Activated CD8-positive, alpha-beta memory T cell treated with anti-CD3 and anti-CD28 coated beads, Interleukin-2, amount 50 U/mL, for 1 hour (primary cell): Measurements from ENCODE around the gene TCHP.

Source experiments
- DNase-seq: peaks from one replicate; pipeline ENCODE4 v3.0.0-alpha.2; 2020; ENCODE audit errors: extremely low read depth

The TCHP gene

DNA sequence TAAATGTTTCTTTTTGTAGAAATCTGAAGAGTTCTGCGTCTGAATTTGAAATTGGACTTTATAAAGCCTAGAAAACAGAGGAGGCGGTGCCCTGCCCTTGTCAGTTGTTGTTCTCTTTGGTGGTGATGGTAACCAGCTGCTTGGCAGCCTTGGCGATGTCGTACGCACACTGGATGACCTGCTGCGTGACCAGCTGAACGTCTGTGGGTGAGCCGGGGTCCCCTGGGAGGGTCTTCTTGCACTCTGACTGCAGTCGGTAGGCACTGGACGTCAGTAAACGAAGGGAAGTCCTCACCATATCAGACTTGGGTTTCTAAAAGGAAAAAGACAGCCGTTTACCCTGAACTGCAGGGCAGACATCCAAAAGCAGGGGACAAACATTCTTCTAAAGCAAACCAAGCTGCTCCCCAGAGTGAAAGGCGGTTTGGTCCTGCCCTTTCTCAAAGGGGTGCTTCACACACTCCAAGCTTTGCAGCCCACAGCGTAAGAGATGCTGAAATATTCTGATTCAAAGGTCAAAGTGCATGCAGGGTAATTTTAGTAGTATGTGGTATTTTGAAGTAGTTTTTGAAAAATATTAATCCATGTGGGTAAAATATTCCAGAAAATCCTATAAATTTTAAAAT is 32.9 kb downstream of the TCHP start:
- no peak for DNase-seq

DNA sequence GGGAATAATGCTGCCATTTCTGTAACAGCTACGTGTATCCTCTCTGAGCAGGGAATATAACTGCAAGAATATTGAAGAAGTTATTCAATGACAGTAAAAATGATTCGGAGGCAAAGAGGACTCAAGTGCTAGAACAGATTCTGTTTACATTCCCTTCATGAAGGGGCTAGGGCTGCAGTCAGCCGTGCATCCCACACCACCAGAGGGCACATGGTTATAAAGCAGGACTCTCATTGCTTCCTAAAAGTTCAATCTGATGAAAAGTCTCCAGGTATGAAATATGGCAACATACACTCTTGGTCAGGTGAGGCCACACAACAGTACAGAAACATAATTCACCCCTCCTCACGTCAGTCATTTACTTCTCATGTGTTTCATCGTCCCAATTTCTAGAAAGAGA is 34.0 kb downstream of the TCHP start:
- DNase-seq = no peak

DNA sequence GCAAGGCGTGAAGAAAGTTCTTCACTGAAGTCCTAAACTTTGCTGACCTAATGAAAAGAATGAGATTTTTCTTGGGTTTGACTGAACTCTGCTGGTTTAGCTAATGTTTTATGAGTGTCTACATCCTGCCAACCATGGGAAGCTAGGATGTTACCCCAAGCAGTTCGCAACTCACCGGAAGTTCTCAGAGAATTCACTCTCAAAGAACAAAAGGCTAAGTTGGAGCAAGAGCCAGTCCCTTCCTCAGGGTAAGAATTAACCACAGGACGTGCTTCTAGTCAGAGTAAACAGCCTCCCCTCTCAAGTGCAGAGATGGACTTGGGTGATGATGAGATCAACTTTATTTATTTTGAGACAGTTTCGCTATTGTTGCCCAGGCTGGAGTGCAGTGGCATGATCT is 37.3 kb downstream of the TCHP start:
- no peak for DNase-seq

DNA sequence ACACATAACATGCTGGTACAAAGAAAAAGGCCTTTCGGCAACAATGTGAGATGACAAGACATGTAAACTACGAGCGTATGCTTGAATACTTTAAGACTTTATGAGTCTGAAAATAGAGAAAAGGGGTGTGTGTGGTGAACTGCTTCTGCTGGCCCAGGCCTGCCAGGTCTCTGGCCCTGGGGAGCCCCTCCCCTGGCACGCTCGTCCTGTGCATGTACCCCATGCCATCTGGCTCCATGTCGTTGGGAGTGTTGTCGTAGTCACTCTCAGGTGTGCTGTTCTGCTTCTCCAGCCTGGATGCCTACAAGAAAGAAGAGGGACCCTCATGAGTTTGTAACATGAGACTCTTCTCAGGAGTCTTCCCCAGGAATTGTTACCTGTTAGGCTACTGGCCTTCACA is 38.9 kb downstream of the TCHP start:
- DNase-seq = no peak

DNA sequence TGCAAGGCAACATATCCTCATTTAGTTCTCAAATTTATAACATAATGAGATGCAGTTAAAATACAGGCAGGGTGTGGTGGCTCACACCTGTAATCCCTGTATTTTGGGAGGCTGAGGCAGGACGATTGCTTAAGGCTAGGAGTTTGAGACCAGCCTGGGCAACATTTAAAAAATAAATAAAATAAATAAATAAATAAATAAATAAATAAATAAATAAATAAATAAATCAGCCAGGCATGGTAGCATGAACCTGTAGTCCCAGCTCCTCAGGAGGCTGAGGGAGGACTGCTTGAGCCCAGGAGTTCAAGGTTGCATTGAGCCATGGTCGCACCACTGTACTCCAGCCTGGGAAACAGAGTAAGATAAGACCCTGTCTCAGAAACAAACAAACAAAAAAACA is 39.4 kb downstream of the TCHP start:
- no peak for DNase-seq

DNA sequence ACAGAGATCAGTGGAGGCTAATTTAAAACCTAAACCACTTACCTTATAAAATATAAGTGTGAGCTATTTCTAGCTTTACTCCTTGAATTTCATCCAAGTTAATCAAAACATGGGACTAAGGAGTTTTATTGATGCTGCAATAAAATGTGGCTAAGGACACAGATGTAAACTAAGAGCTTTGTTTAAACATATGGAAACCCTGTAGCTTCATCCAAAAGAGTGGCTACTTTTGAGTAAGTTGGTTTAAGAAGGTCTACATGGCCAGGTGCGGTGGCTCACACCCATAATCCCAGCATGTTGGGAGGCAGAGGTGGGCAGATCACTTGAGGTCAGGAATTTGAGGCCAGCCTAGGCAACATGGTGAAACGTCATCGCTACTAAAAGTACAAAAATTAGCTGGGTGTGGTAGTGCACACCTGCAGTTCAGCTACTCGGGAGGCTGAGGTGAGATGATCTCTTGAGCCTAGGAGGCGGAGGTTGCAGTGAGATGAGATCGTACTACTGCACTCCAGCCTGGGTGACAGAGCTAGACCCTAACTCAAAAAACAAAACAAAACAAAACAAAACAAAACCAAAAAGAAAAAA is 40.4 kb downstream of the TCHP start:
- no peak for DNase-seq

DNA sequence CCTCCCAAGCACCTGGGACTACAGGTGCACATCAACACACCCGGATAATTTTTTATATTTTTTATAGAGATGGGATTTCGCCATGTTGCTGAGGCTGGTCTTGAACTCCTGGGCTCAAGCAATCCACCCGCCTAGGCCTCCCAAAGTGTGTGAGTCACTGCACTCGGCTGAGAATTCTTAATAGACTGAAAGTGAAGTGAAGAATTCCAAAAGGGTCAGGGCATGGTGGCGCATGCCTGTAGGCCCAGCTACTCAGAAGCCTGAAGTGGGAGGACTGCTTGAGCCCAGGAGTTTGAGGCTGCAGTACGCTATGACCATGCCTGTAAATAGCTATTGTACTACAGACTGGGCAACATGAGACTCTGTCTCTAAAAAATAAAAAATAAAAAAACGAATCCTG is 43.7 kb downstream of the TCHP start:
- no peak for DNase-seq

DNA sequence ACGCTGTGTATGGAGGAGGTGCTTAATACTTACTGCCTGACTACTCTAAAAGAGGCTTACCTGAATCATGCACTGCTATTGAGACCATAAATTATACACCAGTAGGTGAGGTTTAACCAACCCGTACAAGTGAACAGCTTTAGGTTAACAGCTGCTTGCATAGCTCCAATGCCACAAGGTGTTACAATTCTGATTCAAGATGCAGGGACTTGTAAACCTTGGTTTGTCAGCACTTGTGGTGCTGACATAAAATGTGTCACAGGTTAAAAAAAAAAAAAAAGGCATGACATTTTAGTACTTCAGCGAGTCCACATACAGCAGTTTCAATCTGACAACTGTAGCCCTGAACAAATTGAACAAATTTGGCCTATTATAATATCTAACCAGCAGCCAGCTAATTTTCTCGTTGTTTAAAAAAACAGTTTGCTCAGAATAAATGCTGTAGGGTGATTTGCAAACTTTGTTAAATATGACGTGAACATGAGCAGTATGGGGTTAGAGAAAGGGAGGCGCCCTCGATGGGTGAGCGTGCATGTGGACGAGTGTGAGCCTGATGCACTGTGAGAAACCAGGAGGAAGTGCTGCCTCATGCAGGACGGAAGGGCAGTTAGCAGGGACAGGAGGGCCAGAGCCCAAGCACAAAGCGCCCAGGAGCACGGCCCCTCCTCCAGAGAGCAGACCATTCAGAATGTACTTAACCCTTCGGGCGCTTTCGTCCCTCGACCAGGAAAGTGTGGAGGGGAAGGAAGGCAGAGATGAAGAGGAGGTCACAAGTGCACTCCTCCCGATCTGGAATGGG is 44.7 kb downstream of the TCHP start:
- DNase-seq = no peak

DNA sequence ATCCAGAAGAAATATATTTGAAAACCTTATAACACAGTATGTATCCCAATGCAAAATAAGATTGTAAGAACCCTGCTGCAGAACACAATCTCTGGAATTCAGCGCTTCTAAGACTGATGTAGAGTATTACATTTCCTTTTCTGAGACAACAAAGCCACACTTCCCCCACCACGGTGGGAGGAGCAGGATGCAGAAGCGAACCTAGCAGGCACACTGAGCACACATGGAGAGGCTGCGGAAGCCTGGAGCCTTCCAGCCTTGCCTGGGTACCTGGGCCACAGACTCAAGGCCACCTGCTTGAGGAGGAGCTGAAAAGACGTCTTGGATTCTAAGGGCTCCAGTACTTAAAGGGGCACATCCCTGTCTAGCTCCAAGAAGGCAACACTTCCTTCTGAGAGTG is 46.4 kb downstream of the TCHP start:
- DNase-seq = no peak

DNA sequence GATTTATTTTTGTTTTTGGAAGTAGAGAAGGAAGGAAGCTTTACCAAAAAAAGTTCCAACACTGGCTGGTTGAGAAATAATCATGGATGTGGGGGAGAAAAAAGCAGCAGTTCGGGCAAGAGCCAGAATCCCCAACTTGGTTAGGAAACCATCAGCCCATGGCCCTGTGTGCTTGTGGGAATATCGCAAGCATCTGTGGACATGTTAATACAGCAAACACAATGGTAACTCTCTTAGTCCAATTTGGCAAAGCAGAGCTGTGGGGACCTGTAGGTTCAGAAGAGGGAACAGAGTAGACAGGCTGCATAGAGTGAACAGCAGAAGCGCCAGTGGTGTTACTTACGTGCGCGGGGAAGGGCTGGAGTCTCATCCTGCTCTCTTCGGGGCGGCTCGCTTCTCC is 46.8 kb downstream of the TCHP start:
- no peak for DNase-seq

DNA sequence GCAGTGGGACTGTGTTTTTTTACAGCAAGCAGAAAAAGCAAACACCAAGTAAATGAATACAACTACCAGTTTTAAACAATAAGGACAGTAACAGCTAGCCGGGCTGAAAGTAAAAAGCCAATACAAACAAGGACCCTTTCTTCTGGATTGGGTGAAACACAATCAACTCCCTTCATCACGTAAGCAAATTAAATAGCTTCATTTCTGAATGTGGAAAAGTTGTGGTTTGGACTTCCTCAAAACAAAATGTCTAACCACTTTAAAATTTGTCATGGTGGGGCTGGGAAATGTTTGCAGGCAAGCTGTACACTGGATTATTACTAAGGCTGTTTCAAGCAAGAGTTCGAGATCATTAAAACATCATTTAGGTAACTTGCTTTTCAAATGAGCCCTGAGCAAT is 47.4 kb downstream of the TCHP start:
- no peak for DNase-seq

DNA sequence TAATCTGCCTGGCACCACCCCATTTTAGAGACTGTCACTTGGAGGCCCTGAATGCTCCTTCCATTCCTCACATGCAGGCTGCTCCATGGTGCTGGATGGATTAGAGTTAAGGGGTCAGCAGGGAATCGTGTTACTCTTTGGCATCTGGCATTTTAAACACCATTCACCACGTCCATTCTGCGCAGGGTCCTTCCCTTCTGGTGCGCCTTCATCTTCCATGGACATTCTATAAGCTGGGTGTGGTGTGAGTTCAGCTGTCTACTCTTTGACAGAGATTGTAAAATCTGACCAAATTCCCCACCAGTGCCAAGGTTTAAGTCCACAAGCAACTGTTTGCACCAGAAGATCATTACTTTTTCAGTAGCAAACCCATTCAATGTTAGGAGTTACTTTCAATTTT is 48.3 kb downstream of the TCHP start:
- DNase-seq = no peak

DNA sequence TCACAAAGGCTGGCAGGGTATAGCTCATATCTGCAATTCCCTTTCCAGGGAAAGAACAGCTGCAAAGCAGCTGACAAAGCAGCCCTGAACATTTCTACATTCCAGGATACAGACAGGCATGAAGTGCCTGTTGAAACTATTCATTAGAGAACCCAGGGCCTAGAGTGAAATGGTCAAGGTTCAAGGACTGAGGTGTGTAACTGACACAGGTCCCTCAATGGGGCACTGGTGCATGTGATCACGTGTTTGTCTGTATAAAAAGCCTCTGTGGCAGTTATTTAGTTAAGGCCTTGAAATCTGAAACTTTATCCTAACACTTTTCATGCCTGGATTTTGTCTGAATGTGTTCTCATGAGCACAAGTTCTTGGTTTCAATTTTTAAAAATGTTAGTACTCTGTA is 49.0 kb downstream of the TCHP start:
- no peak for DNase-seq

DNA sequence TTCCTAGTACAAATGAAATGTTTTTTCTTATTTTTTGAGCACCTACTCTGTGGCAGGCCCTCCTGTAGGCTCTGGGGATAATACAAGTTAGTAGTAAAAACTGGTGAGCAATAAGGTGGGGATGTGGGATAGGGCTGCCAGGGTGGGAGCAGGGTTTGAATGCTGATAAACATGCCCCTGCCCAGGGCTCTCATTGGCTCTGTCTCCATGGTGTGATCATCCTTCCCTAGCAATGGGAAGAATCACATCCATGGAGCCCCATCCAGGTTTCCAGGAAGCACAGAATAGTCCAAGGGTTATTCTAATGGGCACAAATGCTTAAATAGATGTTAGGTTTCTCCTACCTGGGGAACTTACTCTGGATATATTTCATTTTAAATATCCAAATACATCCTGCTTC is 50.6 kb downstream of the TCHP start:
- DNase-seq = no peak

DNA sequence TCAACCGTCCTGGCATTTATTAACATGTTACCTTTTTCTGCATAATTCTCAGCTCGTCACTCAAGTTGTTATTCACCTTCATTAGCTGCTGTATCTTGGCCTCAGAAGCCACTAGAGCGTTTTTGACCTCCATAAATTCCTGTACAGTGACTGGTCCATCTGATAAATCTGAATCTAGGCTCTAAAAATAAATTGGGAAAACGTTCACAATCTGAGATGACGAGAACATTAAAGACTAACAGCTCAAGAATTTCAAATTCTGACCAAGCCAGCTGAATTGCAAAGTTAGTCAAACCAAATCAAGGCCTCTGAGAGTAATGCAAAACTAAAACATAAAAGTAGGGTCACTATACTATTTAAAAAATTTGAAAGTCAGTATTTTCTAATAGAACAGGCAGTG is 51.1 kb downstream of the TCHP start:
- DNase-seq = no peak

DNA sequence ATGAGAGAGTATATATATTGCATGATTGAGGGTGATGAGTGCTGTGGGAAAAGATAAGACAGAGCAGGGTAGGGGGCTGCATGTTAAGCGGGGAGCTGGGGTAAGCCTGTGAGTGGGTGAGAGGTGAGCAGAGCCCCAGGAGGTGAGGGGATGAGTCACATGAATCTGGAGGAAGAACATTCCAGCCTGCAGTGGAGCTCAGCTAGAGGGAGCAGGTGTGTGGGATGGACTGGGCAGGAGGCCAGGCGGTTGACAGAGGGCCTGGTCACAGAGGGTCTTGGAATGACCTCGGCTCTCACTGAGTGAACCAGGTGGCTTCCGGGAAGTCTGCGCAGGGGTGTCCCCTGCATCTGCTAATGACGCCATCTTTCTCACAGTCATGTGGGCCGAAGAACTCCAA is 51.7 kb downstream of the TCHP start:
- no peak for DNase-seq

DNA sequence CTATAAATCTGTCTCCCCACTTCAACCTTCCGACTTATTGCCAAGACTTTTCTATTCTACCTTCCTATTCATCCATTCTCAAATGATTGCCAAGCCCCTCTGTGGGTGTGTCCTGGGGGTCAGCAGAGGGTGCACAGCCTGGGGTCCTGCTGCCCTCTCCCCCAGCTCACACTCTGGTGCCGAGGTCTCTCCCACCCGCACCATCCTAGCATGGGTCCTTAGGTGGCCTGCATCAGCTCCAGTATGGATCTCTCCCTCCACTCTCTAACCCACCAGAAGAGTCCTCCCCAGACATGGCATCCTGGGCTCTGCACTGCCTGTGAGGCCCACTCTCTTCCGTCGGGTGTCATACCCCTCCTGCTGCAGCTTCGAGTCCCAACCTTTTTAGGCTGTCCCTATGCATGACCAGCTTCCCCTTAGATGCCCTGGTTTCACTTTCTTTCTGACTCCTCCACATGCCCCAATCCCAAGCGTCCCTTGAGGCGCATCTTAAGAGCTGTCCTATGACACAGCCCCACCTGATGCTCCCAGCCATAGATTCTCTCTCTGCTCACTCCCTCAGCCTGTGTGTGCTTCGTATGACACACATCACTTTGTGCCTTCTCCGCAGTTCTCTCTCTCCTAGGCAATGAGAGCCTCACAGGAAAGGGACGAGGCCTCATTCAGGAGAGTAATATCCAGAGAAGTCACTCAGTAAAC is 52.2 kb downstream of the TCHP start:
- DNase-seq = no peak

DNA sequence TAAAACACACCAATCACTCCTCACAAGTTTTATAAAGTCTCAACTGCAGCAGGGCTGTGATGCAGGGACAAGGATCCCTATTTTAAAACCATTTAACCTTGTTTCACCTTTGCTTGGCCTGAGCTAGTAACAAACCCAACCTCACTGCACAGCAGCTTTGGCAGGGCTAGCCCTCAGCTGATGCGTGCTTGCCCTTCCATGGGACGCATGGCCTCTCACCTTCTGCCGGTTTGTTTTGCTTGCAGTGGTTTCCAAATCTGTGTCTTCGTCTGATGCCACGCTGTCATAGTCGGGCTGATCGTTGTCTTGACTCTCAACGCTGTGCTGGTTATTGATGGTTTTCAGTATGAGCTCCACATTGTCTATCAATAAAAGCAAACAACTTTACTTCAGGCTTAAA is 52.8 kb downstream of the TCHP start:
- no peak for DNase-seq

DNA sequence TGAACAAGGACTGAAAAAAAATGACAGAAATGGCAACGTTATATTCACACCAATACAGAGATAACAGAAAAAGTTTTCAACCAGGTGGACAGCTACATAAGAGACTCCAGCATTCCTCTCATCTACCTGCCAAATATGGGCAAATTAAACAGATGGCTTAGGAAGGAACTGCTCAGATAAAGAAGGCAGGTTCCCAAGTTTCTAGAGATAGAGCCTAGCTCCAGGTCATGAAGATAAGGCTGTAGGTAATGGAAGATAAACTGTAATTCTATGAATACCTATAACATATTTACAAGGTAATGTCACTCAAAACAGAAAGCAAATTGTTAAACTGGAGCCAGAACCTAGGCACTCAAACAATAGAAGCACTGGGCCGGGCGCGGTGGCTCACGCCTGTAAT is 53.6 kb downstream of the TCHP start:
- DNase-seq = no peak

DNA sequence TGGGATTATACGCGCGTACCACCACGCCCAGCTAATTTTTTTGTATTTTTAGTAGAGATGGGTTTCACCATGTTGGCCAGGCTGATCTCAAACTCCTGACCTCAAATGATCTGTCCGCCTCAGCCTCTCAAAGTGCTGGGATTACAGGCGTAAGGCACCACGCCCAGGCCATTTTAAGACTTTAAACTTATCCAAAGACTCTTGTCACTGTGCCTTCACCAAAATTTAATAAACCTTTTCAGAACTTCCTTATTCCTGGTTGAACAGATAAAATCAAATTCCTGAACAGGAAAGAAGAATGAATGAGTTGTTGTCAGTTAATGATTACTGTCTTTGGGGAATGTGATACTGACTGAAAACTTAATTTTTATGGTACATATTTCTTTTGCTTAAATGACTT is 58.3 kb downstream of the TCHP start:
- DNase-seq = no peak

DNA sequence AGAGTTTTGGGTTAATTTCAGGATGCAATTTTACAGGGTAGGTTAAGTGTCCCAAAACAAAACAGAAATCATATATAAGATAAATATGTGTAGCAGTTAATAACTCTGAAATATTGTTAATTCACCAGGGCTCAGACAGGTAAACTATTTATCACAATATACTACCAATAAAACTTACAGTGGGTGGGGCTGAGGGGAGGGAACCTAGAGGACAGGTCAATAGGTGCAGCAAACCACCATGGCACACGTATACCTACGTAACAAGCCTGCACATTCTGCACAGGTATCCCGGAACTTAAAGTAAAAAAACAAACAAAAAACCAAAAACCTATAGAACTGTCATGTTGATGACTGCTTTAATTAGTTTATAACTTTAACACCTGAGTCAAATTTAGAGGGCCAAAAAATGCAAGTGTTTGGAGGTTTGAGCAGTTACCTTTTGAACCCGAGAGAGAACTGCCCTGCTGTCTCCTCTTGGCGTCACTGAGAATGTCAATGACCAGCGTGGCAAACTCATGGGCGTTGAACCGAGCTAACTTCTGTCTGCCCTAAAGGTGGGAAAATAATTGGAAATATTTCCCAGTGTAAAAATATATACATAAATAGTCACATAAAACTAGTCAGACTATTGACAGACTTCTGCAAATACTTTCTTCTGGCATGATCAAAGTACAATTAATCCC is 59.5 kb downstream of the TCHP start:
- no peak for DNase-seq

DNA sequence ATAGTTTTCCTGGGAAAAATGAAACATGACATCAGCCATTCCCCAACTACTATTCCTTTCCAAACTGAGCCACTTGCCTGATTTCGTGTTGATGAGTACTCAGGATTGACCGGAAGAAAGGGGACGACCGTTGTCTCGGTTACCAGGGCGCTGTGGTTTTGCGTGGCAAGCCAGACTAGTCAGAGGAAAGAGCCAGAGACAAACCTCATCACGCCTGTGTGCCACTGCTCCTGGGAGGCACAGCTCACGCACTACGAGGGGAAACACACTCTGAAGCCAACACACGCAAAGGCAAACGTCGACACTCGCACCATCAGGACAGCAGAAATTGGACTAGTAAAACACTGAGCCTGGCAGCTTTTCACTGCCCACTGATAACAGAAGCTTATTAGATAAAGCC is 61.1 kb downstream of the TCHP start:
- DNase-seq = no peak
